Measurements from ENCODE around the gene TENT4A.
"Not testable (repeated sequence)": the region's sequence is repeated elsewhere in the genome, so short reads cannot be mapped to it uniquely, and the experiment has no call there.

The TENT4A gene

DNA sequence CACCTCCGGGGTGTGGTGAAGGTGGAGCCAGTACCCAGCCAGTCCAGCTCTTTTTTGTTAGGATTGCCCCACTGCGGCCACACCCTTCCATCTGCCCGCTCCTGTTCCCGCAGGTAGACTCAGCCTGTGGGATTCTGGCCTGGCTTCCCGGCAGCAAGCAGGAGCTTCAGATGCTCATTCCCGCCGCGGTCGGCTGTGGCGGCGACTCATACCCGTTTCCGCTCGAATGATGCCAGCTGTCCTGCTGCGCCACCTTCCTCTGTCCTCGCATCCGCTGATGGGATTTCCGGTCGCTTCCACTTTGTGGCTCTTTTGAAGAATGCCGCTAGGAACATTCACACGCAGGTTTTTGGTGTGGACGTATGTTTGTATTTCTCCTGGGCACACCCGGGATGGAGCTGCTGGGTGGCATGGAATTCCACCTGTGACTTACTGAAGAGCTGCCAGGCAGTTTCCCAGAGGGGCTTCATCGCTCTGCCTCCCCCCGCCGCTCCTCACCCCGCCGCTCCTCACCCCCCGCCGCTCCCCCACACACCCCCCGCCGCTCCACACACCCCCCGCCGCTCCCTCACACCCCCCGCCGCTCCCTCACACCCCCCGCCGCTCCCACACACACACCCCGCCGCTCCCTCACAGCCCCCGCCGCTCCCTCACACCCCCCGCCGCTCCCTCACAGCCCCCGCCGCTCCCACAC lies 60.3 kb downstream of the TENT4A start:
- DNase-seq (ENCODE audit: low spot score), result peak; percentile 82

DNA sequence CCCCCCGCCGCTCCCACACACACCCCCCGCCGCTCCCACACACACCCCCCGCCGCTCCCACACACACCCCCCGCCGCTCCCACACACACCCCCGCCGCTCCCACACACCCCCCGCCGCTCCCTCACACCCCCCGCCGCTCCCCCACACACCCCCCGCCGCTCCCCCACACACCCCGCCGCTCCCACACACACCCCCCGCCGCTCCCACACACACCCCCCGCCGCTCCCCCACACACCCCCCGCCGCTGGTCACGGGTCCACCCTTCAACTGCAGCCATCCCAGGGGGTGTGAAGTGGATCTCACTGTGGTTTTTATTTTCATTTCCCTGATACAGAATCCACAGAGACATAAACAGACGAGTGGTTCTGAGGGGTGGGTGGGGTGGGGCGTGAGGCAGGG lies 61.0 kb downstream of the TENT4A start:
- not testable (repeated sequence) for DNase-seq (ENCODE audit: low spot score)

DNA sequence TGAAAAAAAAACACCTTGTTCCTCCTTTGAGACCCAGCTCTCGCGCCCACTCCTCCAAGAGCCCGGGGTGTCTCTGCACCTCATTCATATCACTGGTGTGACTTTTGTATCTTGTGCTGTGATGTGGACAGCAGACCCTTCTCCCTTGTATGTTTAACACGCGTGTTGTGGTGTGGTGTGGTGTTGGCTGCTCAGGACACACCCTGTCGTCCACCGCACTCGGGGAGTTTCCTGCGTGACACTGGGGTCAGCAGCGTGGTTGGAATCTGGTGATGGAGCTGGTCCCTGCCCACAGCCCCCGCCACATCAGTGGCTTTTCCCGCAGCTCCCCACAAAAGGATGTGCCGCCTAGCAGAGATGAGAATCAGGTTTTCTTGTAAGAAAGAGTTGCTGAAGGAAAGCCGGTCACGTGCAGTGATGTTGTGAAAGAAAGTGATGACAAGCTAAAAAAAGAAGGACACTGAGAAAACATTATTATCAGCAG lies 61.5 kb downstream of the TENT4A start:
- DNase-seq (ENCODE audit: low spot score), result no peak

DNA sequence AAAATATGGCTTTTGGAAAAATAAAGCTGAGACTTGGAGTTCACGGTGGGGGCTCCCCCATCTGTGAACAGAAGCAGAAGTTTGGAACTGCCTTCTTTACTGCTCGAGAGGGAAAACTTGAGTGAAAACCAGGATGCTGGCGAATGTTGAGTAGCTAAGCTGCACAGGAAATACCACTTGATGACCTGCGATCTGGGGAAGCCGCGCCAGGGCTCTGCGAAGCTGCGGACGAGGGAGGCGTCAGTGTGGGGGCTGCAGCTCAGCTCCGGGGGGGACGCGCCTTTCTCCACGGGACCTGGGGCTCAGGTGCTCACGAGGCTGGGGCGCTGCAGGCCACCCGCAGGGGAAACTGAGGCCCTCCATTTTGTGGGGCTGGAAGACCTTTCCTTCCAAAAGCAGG lies 62.3 kb downstream of the TENT4A start:
- no peak for DNase-seq (ENCODE audit: low spot score)

DNA sequence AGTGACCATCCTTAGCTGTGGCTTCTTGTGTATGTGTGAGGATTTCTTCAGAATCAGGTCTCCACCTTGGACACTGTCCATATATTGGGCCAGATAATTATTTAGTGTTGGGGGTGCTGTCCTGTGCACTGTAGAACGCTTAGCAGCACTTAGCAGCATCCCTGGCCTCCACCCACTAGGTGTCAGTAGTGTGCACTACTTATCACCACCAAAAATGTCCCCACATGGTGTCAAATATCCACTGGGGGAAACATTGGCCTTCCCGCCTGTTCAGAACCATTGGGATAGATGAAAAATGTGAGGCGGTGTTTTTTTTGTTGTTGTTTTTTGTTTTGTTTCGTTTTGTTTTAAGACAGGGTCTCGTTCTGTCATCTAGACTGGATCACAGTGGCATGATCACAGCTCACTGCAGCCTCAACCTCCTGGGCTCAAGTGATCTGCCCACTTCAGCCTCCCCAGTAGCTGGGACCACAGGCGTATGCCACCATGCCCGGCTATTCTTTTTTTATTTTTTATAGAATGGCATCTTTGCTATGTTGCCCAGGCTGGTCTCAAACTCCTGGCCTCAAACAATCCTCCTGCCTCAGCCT lies 67.7 kb downstream of the TENT4A start:
- peak; percentile 38 for DNase-seq (ENCODE audit: low spot score)

DNA sequence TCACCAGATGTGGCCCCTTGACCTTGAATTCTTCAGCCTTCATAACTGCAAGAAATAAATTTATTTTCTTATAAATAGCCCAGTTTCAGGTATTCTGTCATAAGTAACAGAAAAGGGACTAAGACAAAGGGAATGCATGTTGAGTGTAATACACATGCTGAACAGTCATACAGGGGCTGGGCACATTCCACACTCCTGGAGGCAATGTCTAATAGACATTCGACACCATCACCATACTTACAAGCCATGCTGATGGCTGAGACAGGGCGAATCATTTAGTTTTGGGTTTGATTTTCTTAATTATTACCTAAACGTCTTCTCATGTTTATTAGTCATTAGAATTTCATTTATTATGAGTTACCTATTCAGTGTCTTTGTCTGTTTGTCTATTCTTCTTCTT lies 68.5 kb downstream of the TENT4A start:
- DNase-seq (ENCODE audit: low spot score), result peak; percentile 26

DNA sequence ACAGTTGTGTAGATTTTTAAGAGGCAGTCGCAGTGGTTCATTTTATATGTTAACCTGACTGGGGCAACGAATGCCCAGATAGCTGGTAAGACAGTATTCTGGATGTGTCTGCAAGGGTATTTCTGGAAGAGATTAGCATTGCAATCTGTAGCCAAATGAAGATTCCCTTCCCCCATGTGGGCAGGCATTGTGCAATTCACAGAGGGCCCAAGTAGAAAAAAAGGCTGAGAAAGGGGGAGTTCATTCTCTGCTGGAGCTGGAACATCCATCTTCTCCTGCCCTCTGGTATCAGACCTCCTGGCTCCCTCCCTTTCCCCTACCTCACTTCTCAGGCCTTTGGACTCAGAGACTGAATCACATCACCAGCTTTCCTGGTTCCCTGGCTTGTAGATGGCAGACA lies 70.6 kb downstream of the TENT4A start:
- DNase-seq (ENCODE audit: low spot score), result no peak

DNA sequence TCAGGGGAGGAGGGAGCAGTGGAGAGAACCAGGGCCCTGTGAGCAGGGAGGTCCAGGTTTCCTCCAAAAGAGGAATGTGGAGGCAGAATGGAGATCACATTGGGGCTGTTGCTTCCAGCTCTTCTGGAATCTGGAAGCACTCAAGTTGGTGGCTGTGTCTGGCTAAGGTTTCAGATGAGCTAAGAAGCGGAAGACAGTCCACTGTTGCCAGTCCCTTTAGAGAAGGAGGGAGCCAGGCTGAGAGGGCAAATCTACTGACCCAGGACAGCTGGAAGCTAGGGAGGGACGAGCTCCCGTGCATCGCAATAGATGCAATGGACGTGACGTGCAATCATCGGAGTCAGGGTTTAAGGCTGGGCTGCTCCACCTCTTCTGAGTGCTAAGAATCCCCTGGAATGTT lies 71.2 kb downstream of the TENT4A start:
- DNase-seq (ENCODE audit: low spot score), result no peak

DNA sequence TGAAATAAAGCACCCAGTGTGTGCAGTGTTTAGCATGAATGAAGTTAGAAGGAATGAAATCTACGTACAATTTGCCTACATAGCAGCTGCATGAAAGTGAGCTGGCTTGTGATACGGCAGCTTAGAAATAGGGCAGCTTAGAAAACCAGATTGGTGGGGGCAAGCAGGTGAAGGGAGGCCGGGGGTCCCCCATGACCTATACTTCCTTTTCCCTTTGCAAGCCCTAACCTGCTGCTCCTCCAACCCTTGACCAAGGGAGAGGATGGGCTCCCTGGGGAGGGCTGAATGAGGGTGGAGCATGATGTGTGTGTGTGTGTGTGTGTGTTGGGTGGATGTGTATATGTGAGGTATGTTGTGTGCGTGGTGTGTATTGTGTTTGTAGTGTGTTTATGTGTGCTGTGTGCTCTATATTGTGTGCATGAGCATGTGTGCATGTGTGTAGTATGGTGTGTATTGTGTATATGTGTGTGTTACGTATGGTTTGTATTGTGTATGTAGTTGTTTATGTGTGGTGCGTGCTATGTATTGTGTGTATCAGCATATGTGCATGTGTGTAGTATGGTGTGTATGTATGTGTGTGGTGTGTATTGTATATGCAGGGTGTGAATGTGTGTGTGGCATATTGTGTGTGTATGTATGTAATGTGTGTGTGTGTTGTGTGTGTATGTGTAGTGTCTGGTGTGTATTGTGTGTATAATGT lies 72.1 kb downstream of the TENT4A start:
- no peak for DNase-seq (ENCODE audit: low spot score)

DNA sequence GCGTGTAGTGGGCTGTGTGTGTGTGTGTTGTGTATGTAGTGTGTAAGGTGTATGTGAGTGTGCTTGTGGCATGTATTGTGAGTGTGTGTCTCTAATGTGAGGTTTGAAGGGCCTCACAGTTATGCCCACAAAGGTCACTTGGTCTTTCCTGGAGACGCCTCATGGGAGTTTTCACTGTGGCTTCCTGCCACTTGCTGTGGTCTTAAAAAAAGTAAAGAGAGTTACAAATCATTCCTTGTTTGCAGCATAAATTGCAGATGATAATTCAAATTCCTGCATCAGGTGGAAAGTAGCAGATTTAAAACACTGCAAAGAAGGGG lies 72.6 kb downstream of the TENT4A start:
- no peak for DNase-seq (ENCODE audit: low spot score)

DNA sequence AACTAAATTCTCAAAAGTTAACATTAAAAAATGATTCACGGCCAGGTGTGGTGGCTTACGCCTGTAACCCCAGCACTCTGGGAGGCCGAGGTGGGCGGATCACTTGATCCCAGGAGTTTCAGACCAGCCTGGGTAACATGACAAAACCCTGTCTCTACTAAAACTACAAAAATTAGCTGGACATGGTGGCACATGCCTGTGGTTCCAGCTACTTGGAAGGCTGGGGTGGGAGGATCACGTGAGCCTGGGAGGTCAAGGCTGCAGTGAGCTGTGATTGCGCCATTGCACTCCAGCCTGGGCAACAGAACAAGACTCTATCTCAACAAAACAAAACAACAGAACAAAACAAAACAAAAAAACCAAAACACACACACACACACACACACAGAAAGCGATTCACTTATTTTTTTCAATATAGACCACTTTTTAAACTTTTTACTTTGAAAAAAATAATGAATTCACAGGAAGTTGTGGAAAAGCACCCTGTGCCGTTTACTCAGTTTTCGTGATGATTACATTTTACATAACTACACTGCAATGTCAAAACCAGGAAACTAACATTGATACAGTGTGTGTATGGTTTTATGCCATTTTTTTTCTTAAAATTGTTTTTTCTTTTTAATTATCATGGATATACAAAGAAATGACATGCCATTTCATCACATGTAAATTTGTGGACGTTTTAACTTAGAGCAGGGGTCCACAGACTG lies 73.7 kb downstream of the TENT4A start:
- no peak for DNase-seq (ENCODE audit: low spot score)

DNA sequence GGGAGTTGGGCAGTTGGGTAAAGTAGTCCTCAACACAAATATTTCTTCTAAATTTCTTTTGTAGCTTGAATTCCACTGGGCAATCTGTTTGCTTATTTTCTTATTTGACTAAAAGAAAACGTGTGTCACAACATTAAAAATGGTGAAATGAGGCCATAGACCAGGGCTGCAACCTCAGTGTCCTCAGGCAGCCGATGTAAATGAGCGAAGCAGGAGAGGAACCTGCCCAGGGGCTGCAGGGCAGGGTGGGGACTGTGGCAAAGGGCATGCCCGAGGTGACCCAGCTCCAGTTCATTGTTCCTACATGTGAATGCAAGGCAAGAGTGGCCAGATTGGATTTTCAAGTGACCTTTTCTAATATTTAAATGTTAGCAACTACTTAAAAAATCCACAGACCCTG lies 74.7 kb downstream of the TENT4A start:
- DNase-seq (ENCODE audit: low spot score), result no peak

DNA sequence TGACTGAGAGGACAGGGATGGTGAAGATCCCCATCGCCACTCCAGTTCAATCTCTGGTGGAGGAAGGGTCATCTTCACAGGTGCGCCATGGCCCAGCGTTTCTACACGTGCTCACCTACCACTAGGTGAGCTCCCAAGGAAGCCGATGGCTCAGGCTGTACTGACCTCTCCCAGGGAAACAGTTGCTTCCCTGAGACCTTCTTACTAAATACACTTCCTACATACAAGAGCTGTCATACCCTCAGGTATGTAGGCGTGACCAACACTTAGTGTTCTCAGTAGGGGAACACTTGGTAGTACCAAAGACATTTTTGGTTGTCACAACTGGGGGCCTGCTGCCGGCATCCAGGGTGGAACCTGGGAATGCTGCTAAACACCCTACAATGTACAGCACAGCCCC lies 75.2 kb downstream of the TENT4A start:
- no peak for DNase-seq (ENCODE audit: low spot score)

DNA sequence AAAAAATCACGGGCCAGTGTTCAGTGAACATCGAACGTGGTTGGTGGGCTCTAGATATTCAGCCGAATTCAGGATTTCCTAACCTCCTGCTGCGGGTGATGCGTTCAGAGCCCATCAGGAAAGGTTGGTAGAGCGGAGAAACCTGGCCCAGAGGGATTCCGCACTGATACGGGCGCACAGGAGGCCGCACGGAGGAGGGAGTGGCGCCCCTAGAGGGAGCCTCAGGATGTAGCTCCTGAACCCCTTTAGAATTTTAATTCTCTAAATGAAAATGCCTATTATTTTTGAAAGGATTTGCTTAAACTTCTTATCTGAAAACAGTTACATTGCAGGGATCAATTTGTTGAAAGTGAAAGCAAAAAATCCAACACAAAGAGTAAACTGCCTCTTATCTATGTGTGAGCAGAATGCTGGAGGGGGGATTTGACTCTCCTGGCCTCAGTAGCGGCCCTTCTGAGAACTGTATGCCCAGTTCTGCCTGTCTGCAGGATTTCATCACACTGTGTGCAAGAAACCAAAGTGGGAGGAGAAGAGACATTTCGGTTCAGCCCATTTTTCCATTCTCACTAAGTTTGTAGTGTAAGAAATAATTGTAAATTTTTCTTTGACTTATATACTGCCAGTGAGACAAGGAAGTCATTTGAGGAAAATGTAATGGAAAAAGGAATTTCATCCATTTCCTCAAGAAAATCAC lies 75.9 kb downstream of the TENT4A start:
- no peak for DNase-seq (ENCODE audit: low spot score)

DNA sequence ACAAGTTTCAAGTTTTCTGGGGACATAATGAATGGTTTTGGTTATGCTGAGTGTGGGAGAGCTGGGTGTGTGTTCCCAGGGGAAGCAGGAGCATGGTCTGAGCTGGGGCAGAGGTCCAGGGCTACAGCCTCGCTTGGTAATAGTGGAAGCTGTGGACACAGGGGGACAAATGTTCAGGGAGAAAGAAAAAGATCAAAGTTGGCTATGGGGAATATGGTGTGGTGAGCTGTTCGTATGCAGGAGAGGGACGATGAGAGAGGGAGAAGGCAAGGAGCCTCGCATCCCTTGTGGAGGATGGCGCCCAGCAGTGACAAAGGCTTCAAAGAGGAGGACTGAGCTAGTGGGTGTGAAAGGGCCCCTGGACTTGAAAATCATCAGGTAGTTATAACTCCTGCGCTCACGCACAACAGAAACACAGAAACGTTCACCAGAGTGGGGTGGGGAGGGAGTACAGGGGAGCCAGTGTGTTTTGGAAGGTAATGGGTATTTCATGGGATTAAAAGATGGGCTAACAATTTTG lies 77.2 kb downstream of the TENT4A start:
- no peak for DNase-seq (ENCODE audit: low spot score)

DNA sequence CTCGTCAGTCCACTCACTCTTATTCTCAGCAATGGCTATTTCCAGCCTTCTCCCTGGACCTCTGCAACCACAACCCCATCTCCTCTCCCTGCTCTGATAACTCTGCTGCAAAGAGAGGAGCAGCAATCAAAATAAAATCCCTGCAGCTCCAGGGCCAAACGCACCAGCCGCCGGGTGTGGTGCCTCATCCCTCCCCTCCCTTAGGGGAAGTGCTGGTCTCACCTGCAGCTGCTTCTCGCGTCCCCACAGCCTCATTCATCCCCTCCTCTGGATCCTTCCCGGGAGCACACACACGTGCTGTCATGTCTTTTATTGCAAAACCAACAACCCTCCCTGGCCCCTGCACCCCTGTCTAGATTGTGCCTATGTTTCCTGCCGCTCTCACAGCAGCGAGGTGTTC lies 77.8 kb downstream of the TENT4A start:
- DNase-seq (ENCODE audit: low spot score), result no peak

DNA sequence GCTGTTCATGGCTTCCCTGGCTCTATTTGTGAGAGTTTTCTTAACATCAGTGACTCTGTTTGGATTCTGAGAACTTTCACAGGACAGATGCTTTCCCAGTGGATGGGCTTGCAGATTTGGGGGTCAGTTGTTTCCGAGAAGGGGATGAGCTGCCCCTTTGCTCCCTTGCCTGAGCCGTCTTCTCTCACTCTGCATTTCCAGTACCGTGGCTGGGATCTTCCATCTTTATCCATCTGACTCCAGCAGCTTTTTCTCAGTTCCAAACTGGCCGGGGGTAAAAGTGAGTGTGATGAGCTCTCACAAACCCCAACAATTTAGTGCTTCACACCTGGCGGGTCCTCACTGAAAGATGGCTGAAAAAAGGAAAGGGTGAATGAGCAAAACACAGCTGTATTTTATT lies 79.1 kb downstream of the TENT4A start:
- no peak for DNase-seq (ENCODE audit: low spot score)

DNA sequence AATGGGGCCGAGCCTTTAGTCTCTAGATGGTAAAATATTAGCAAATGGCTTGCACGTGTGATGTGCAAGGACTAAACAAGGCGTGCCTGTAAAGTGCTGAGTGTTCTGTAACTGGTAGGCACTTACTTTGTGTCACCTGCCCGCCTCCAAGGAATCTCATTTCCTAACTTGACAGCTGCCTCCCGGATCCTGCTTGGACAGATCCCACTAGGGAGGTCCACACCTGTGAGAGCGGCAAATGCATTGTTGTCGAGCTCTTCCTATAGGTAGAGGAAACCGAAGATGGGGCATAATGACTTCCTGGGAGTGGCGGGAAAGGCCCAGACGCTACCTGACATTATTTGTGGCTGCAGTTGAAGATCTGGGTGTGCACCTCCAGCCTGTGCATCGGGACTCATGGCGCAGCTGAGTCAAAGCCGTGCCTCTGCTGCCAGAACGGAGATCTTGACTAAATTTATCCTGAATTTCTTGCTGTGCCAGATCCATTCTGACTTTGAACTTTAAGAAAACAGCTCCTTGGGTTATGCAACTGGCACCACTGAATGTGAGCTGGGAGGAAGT lies 79.8 kb downstream of the TENT4A start:
- no peak for DNase-seq (ENCODE audit: low spot score)

DNA sequence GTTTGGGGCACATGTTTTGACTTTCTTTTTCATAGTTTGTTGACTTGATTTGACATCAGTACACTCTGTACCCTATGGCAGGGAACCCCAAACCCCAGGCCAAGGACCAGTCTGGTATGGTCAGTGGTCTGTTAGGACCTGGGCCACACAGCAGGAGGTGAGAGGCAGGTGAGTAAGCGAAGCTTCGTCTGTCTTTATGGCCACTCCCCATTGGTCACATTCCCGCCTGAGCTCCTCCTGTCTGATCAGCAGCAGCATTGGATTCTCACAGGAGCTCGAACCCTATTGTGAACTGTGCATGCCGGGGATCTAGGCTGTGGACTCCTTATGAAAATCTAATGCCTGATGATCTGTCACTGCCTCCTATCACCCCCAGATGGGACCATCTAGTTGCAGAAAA lies 88.0 kb downstream of the TENT4A start:
- no peak for DNase-seq (ENCODE audit: low spot score)

DNA sequence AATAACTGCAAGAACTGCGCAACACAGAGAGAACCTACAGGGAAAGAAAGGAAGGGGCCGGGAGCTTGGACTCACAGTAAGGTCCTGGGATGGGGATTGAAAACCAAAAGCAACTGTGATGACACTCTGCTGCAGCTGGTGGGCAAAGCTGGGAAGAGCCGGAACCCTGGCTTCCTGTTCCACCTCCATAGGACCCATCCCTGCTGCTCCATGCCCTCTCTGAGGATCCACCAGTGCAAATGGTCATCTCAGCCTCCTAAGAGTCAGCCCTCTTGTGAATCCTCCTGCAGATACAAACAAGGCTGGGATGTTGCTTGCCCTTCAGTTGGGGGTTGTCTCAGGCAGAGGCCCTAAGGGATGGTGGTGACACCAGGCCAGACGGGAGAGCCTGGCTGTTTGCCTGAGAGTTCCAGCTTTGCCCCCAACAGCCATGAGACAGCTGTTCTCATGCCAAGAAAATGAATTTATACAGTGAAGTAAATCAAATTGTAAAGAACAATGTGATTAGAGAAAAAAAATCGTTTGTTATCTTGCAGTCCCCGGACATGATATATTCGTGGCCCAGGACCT lies 90.8 kb downstream of the TENT4A start:
- no peak for DNase-seq (ENCODE audit: low spot score)

DNA sequence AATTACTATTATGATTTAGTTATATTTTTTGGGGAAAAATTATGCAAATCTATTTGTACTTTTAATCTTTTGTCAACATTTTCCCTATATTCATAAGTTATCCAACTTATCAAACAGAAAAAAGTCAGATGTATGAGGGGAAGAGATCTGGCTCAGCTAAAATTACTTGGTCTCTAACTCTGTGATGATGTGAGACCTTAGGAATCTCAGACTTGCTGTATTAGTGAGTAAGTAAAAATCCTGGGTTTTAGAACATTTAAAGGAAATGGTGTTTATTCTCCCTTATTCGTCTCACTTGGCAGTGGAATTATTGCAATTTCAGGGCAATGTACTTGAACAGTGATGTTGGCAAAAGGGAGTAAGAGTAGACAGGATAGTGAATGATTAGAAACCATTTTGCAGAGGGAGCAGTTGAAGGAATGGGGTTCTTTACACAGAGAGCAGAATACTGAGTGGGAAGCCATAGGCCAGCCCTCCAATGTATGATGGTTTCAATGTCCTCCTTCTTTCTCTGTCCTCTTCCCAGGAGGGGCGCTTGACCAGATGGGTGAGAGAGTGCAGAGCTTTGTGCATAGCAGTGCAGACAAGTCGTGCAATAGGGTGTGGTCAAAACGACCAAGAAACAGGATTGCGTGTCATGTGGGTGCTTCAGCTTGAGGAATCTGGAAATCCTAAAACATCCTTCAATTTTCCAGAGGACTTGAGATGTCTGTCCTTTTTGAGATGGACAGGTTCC lies 91.7 kb downstream of the TENT4A start:
- no peak for DNase-seq (ENCODE audit: low spot score)
